GM18499 (cell line): Measurements from ENCODE around the gene IQGAP1.
"Not testable (repeated sequence)": the region's sequence is repeated elsewhere in the genome, so short reads cannot be mapped to it uniquely, and the experiment has no call there.

Experiments
- ATAC-seq: cut with Tn5 transposase; IDR thresholded peaks from one replicate; pipeline ENCODE4 v1.9.1; 2021; ENCODE audit warnings: moderate number of reproducible peaks; ENCODE audit not compliant: insufficient read depth, unreplicated experiment

Gene IQGAP1

GRCh38 chr15:90387534-90388461, at the start of gene IQGAP1:
TSS of gene IQGAP1 (plus strand) at chr15:90388242. CDS start at chr15:90388342, 100 bp downstream.
- ATAC-seq, result peak; percentile 82

- no peak for ATAC-seq
Observed at GRCh38 chr15:90338532-90338931, 49.5 kb upstream of the IQGAP1 start.

- ATAC-seq, result no peak
Observed at GRCh38 chr15:90340345-90340744, 47.7 kb upstream of the IQGAP1 start.

- no peak for ATAC-seq
Observed at GRCh38 chr15:90343302-90343790, 44.7 kb upstream of the IQGAP1 start.

GRCh38 chr15:90344662-90345061, 43.4 kb upstream of the IQGAP1 start:
- no peak for ATAC-seq

GRCh38 chr15:90345857-90346256, 42.2 kb upstream of the IQGAP1 start:
- ATAC-seq, result no peak

GRCh38 chr15:90347431-90348065, 40.5 kb upstream of the IQGAP1 start:
- ATAC-seq, result not testable (repeated sequence)

- no peak for ATAC-seq
Observed at GRCh38 chr15:90348456-90348855, 39.6 kb upstream of the IQGAP1 start.

- ATAC-seq, result no peak
Observed at GRCh38 chr15:90349072-90349471, 39.0 kb upstream of the IQGAP1 start.

GRCh38 chr15:90349821-90350220, 38.2 kb upstream of the IQGAP1 start:
- no peak for ATAC-seq

- ATAC-seq, result no peak
Observed at GRCh38 chr15:90351479-90352106, 36.4 kb upstream of the IQGAP1 start.

GRCh38 chr15:90352107-90352893, 35.7 kb upstream of the IQGAP1 start, which contains the start of gene ZNF774:
TSS of gene ZNF774 (plus strand) at chr15:90352284. CDS start at chr15:90354661, 2,377 bp downstream.
- peak; percentile 98 for ATAC-seq

- ATAC-seq, result no peak
Observed at GRCh38 chr15:90354986-90355385, 33.1 kb upstream of the IQGAP1 start.

- ATAC-seq, result no peak
Observed at GRCh38 chr15:90358124-90359033, 29.7 kb upstream of the IQGAP1 start.

GRCh38 chr15:90360746-90361145, 27.3 kb upstream of the IQGAP1 start:
- ATAC-seq, result no peak

- no peak for ATAC-seq
Observed at GRCh38 chr15:90362936-90363212, 25.2 kb upstream of the IQGAP1 start.

GRCh38 chr15:90364251-90364650, 23.8 kb upstream of the IQGAP1 start:
- ATAC-seq, result no peak

- no peak for ATAC-seq
Observed at GRCh38 chr15:90365414-90366055, 22.5 kb upstream of the IQGAP1 start.

GRCh38 chr15:90367576-90367975, 20.5 kb upstream of the IQGAP1 start:
- ATAC-seq, result no peak
